HG03457 (cell line): ENCODE data around the gene LRP2.

Source experiments
- ATAC-seq: cut with Tn5 transposase; IDR thresholded peaks from one replicate; pipeline ENCODE4 v1.9.1; 2021; ENCODE audit warnings: moderate number of reproducible peaks; ENCODE audit not compliant: unreplicated experiment

The LRP2 gene

GRCh38 chr2:169094676-169095075 is 267.7 kb downstream of the LRP2 start:
- ATAC-seq, result no peak

- ATAC-seq, result no peak
These were observed 268.8 kb downstream of the LRP2 start for GRCh38 chr2:169093535-169093934.

GRCh38 chr2:169091761-169092519 is 270.4 kb downstream of the LRP2 start:
- no peak for ATAC-seq

GRCh38 chr2:169091256-169091655 is 271.1 kb downstream of the LRP2 start:
- ATAC-seq, result no peak

- no peak for ATAC-seq
These were observed 272.1 kb downstream of the LRP2 start for GRCh38 chr2:169090133-169090820.

- no peak for ATAC-seq
These were observed 273.2 kb downstream of the LRP2 start for GRCh38 chr2:169089182-169089581.

- no peak for ATAC-seq
These were observed 274.5 kb downstream of the LRP2 start for GRCh38 chr2:169087757-169088379.

- ATAC-seq, result no peak
These were observed 275.4 kb downstream of the LRP2 start for GRCh38 chr2:169086893-169087467.

GRCh38 chr2:169082995-169083394 is 279.3 kb downstream of the LRP2 start:
- peak; percentile 48 for ATAC-seq

- ATAC-seq, result no peak
These were observed 280.8 kb downstream of the LRP2 start for GRCh38 chr2:169081551-169081950.

- peak; percentile 94 for ATAC-seq
These were observed 281.9 kb downstream of the LRP2 start for GRCh38 chr2:169080250-169081069.

- no peak for ATAC-seq
These were observed 284.6 kb downstream of the LRP2 start for GRCh38 chr2:169077674-169078240.
